ENCODE results near the gene OR2A25. TPM values are rescaled to one million over a fixed set of nuclear protein-coding genes. Genes with fewer than 3 reads are reported as not detected.

Gene OR2A25
- total and polyA plus RNA-seq, 4 donors, result not detected

GRCh38 chr7:144110272-144110671, 40.7 kb downstream of the OR2A25 start:
- WGBS, result 75% methylated on average over 5 of the region's 5 CpGs

More at GRCh38 chr7:144110272-144110671, 40.7 kb downstream of the OR2A25 start:
- no peak overlapping the region for H3K27ac ChIP-seq (ENCODE audit: low read depth in 1 of 2, low read length in 2 of 2)
- peaks cover 0 to 2% (median 0%) of the 10 kb centered on the region in 4 donors for H3K27me3 ChIP-seq (ENCODE audit: control insufficient read depth in 4 of 4, insufficient read depth in 4 of 4, low read length in 3 of 4)
- TF ChIP-seq FOXA2 (IDR thresholded peaks at IDR 0.05), result no peak
- no peak for TF ChIP-seq JUND (IDR thresholded peaks at IDR 0.05)
- TF ChIP-seq, protein P1, sequence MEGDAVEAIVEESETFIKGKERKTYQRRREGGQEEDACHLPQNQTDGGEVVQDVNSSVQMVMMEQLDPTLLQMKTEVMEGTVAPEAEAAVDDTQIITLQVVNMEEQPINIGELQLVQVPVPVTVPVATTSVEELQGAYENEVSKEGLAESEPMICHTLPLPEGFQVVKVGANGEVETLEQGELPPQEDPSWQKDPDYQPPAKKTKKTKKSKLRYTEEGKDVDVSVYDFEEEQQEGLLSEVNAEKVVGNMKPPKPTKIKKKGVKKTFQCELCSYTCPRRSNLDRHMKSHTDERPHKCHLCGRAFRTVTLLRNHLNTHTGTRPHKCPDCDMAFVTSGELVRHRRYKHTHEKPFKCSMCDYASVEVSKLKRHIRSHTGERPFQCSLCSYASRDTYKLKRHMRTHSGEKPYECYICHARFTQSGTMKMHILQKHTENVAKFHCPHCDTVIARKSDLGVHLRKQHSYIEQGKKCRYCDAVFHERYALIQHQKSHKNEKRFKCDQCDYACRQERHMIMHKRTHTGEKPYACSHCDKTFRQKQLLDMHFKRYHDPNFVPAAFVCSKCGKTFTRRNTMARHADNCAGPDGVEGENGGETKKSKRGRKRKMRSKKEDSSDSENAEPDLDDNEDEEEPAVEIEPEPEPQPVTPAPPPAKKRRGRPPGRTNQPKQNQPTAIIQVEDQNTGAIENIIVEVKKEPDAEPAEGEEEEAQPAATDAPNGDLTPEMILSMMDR (IDR thresholded peaks at IDR 0.05; ENCODE audit: low read depth, low read length, missing input control), result no peak
- TF ChIP-seq RAD21 (IDR thresholded peaks at IDR 0.05), result no peak
- TF ChIP-seq RXRA (IDR thresholded peaks at IDR 0.05), result no peak
- no peak for TF ChIP-seq NR2F2 (IDR thresholded peaks at IDR 0.05)
- no peak for TF ChIP-seq MAX (IDR thresholded peaks at IDR 0.05)
- TF ChIP-seq HNF4G (IDR thresholded peaks at IDR 0.05), result no peak
- TF ChIP-seq YY1 (IDR thresholded peaks at IDR 0.05), result no peak
- TF ChIP-seq GABPA (IDR thresholded peaks at IDR 0.05 in 1 of 2, conservative IDR thresholded peaks at IDR 0.05 in 1 of 2), result no peak
- TF ChIP-seq REST (IDR thresholded peaks at IDR 0.05), result no peak
- TF ChIP-seq, protein P2, sequence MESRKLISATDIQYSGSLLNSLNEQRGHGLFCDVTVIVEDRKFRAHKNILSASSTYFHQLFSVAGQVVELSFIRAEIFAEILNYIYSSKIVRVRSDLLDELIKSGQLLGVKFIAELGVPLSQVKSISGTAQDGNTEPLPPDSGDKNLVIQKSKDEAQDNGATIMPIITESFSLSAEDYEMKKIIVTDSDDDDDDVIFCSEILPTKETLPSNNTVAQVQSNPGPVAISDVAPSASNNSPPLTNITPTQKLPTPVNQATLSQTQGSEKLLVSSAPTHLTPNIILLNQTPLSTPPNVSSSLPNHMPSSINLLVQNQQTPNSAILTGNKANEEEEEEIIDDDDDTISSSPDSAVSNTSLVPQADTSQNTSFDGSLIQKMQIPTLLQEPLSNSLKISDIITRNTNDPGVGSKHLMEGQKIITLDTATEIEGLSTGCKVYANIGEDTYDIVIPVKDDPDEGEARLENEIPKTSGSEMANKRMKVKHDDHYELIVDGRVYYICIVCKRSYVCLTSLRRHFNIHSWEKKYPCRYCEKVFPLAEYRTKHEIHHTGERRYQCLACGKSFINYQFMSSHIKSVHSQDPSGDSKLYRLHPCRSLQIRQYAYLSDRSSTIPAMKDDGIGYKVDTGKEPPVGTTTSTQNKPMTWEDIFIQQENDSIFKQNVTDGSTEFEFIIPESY (IDR thresholded peaks at IDR 0.05), result no peak
- TF ChIP-seq, protein P3, sequence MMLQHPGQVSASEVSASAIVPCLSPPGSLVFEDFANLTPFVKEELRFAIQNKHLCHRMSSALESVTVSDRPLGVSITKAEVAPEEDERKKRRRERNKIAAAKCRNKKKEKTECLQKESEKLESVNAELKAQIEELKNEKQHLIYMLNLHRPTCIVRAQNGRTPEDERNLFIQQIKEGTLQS (IDR thresholded peaks at IDR 0.05), result no peak
- no peak for TF ChIP-seq EGR1 (IDR thresholded peaks at IDR 0.05; ENCODE audit: low read depth in 2 of 2)
- H3K9me3 ChIP-seq (ENCODE audit: control insufficient read depth in 4 of 4, low read length in 3 of 4), result no peaks in the 10 kb centered on the region
- no peaks in the 10 kb centered on the region for H3K36me3 ChIP-seq (ENCODE audit: control insufficient read depth in 4 of 4, insufficient read depth in 3 of 4, low read depth in 1 of 4, low read length in 3 of 4)
- no peak overlapping the region for H3K9ac ChIP-seq (ENCODE audit: low read depth in 1 of 2, low read length in 2 of 2)
- H3K4me3 ChIP-seq (ENCODE audit: low read depth in 1 of 3, low read length in 3 of 3), result no peak overlapping the region
- H3K4me1 ChIP-seq (ENCODE audit: control insufficient read depth in 4 of 4, insufficient read depth in 4 of 4, low read length in 3 of 4), result no peaks in the 10 kb centered on the region
- DNase-seq (ENCODE audit: low spot score), result no peak
